Activated gamma-delta T cell treated with Interleukin-2 at 50 U/mL for 16 hours (primary cell): Measurements from ENCODE around the gene CNNM2.
"Not testable (repeated sequence)": the region's sequence is repeated elsewhere in the genome, so short reads cannot be mapped to it uniquely, and the experiment has no call there.

Experiments
- DNase-seq: peaks from one replicate; pipeline ENCODE4 v3.0.0-alpha.2; 2020

Gene CNNM2

GRCh38 chr10:103042908-103043307, 124.8 kb downstream of the CNNM2 start:
- no peak for DNase-seq

- no peak for DNase-seq
Observed at GRCh38 chr10:103044942-103045489, 126.9 kb downstream of the CNNM2 start.

GRCh38 chr10:103045961-103046360, 127.9 kb downstream of the CNNM2 start:
- no peak for DNase-seq

- DNase-seq = no peak
Observed at GRCh38 chr10:103047381-103047780, 129.3 kb downstream of the CNNM2 start.

GRCh38 chr10:103049237-103049636, 131.1 kb downstream of the CNNM2 start:
- DNase-seq = no peak

GRCh38 chr10:103053659-103054581, 135.8 kb downstream of the CNNM2 start:
- peak; percentile 51 for DNase-seq

GRCh38 chr10:103054621-103055020, 136.5 kb downstream of the CNNM2 start:
- no peak for DNase-seq

- DNase-seq = no peak
Observed at GRCh38 chr10:103055105-103055504, 137.0 kb downstream of the CNNM2 start.

GRCh38 chr10:103058034-103058433, 139.9 kb downstream of the CNNM2 start:
- no peak for DNase-seq

GRCh38 chr10:103060575-103060974, 142.5 kb downstream of the CNNM2 start:
- DNase-seq = no peak

- DNase-seq = no peak
Observed at GRCh38 chr10:103062854-103063590, 144.9 kb downstream of the CNNM2 start.

- DNase-seq = no peak
Observed at GRCh38 chr10:103064956-103065355, 146.9 kb downstream of the CNNM2 start.

GRCh38 chr10:103066141-103067098, 148.3 kb downstream of the CNNM2 start:
- DNase-seq = no peak

- not testable (repeated sequence) for DNase-seq
Observed at GRCh38 chr10:103067099-103067477, 149.0 kb downstream of the CNNM2 start.

GRCh38 chr10:103067484-103067883, 149.4 kb downstream of the CNNM2 start:
- DNase-seq = no peak

- no peak for DNase-seq
Observed at GRCh38 chr10:103067956-103068355, 149.9 kb downstream of the CNNM2 start.

- peak; percentile 71 for DNase-seq
Observed at GRCh38 chr10:103069453-103070331, 151.6 kb downstream of the CNNM2 start.

GRCh38 chr10:103072276-103072675, 154.2 kb downstream of the CNNM2 start:
- DNase-seq = no peak

- no peak for DNase-seq
Observed at GRCh38 chr10:103072891-103073290, 154.8 kb downstream of the CNNM2 start.

- no peak for DNase-seq
Observed at GRCh38 chr10:103077020-103077419, 158.9 kb downstream of the CNNM2 start.
